ENCODE measurements around the gene C1QTNF5. TPM values are rescaled to one million over a fixed set of nuclear protein-coding genes. Genes with fewer than 3 reads are reported as not detected.

C1QTNF5 gene
- total RNA-seq, 1 donor from 2014 or later = 24.1 TPM

GRCh38 chr11:119377961-119378667 is 37.4 kb upstream of the C1QTNF5 start:
- peaks cover 2% of the 10 kb centered on the region for H3K27me3 Mint-ChIP-seq (ENCODE audit: low read depth)

GRCh38 chr11:119377112-119377901 is 36.6 kb upstream of the C1QTNF5 start:
- H3K27ac Mint-ChIP-seq = no peak overlapping the region
- H3K36me3 Mint-ChIP-seq = no peaks in the 10 kb centered on the region
- H3K4me1 Mint-ChIP-seq = peaks cover 43% of the 10 kb centered on the region

More at GRCh38 chr11:119377961-119378667, 37.4 kb upstream of the C1QTNF5 start:
- no peak overlapping the region for H3K4me3 Mint-ChIP-seq
- no peak for TF ChIP-seq CTCF (IDR thresholded peaks at IDR 0.05; ENCODE audit: unreplicated experiment)
- no peak for DNase-seq (ENCODE audit: low spot score in 2 of 2, unreplicated experiment in 2 of 2)
- no peak overlapping the region for H3K27ac Mint-ChIP-seq
- peaks cover 43% of the 10 kb centered on the region for H3K4me1 Mint-ChIP-seq
- H3K36me3 Mint-ChIP-seq = no peaks in the 10 kb centered on the region
- no peaks in the 10 kb centered on the region for H3K9me3 Mint-ChIP-seq

GRCh38 chr11:119376197-119376847 is 35.6 kb upstream of the C1QTNF5 start:
- Mint-ChIP-seq H3K27ac (peak overlapping the region; percentile 56), H3K4me1 (peaks cover 52% of the 10 kb centered on the region), H3K9me3 (no peaks in the 10 kb centered on the region), H3K36me3 (no peaks in the 10 kb centered on the region), H3K4me3 (no peak overlapping the region), H3K27me3 (ENCODE audit: low read depth) (no peaks in the 10 kb centered on the region)
- DNase-seq (ENCODE audit: low spot score in 2 of 2, unreplicated experiment in 2 of 2) = no peak
- no peak for TF ChIP-seq CTCF (IDR thresholded peaks at IDR 0.05; ENCODE audit: unreplicated experiment)

More at GRCh38 chr11:119377112-119377901, 36.6 kb upstream of the C1QTNF5 start:
- Mint-ChIP-seq H3K27me3 (ENCODE audit: low read depth) (peaks cover 2% of the 10 kb centered on the region), H3K9me3 (no peaks in the 10 kb centered on the region), H3K4me3 (no peak overlapping the region)
- DNase-seq (ENCODE audit: low spot score in 2 of 2, unreplicated experiment in 2 of 2) = no peak
- no peak for TF ChIP-seq CTCF (IDR thresholded peaks at IDR 0.05; ENCODE audit: unreplicated experiment)

GRCh38 chr11:119375337-119376196 is 34.9 kb upstream of the C1QTNF5 start:
- no peak overlapping the region for H3K4me3 Mint-ChIP-seq
- peaks cover 59% of the 10 kb centered on the region for H3K4me1 Mint-ChIP-seq
- no peak for DNase-seq (ENCODE audit: low spot score in 2 of 2, unreplicated experiment in 2 of 2)
- H3K27me3 Mint-ChIP-seq (ENCODE audit: low read depth) = no peaks in the 10 kb centered on the region
- no peaks in the 10 kb centered on the region for H3K9me3 Mint-ChIP-seq
- peak overlapping the region; percentile 56 for H3K27ac Mint-ChIP-seq
- H3K36me3 Mint-ChIP-seq = no peaks in the 10 kb centered on the region
- TF ChIP-seq CTCF (IDR thresholded peaks at IDR 0.05; ENCODE audit: unreplicated experiment) = no peak

Measured in mesothelial cell of epicardium (in vitro differentiated cells).